ENCODE results near the gene GLCE.

GLCE gene

GRCh38 chr15:69282104-69282743 lies 121.8 kb downstream of the GLCE start:
- Histone ChIP-seq H3K27ac (no peak overlapping the region), H3K4me1 (ENCODE audit: control insufficient read depth in 1 of 2, insufficient read depth in 1 of 2, low read depth in 1 of 2, low read length in 1 of 2) (no peaks in the 10 kb centered on the region), H3K4me3 (ENCODE audit: low read depth in 1 of 2, low read length in 1 of 2) (no peak overlapping the region), H3K9me3 (no peaks in the 10 kb centered on the region), H3K36me3 (no peaks in the 10 kb centered on the region), H3K27me3 (no peaks in the 10 kb centered on the region)
- no peak for TF ChIP-seq CTCF (IDR thresholded peaks at IDR 0.05)

- no peak for TF ChIP-seq CTCF (IDR thresholded peaks at IDR 0.05)
- H3K4me1 ChIP-seq (ENCODE audit: control insufficient read depth in 1 of 2, insufficient read depth in 1 of 2, low read depth in 1 of 2, low read length in 1 of 2): no peaks in the 10 kb centered on the region
- H3K9me3 ChIP-seq: no peaks in the 10 kb centered on the region
- H3K27me3 ChIP-seq: no peaks in the 10 kb centered on the region
- H3K27ac ChIP-seq: no peak overlapping the region
- no peaks in the 10 kb centered on the region for H3K36me3 ChIP-seq
- H3K4me3 ChIP-seq (ENCODE audit: low read depth in 1 of 2, low read length in 1 of 2): no peak overlapping the region
Measured at GRCh38 chr15:69285834-69286233, 125.4 kb downstream of the GLCE start.

- TF ChIP-seq CTCF (IDR thresholded peaks at IDR 0.05): no peak
- no peak overlapping the region for H3K27ac ChIP-seq
- H3K4me1 ChIP-seq (ENCODE audit: control insufficient read depth in 1 of 2, insufficient read depth in 1 of 2, low read depth in 1 of 2, low read length in 1 of 2): no peaks in the 10 kb centered on the region
- no peaks in the 10 kb centered on the region for H3K36me3 ChIP-seq
- H3K4me3 ChIP-seq (ENCODE audit: low read depth in 1 of 2, low read length in 1 of 2): no peak overlapping the region
- H3K27me3 ChIP-seq: no peaks in the 10 kb centered on the region
- H3K9me3 ChIP-seq: no peaks in the 10 kb centered on the region
Measured at GRCh38 chr15:69288011-69288410, 127.6 kb downstream of the GLCE start.

GRCh38 chr15:69288531-69289341 lies 128.3 kb downstream of the GLCE start:
- no peak overlapping the region for H3K27ac ChIP-seq
- no peak overlapping the region for H3K4me3 ChIP-seq (ENCODE audit: low read depth in 1 of 2, low read length in 1 of 2)
- H3K36me3 ChIP-seq: no peaks in the 10 kb centered on the region
- TF ChIP-seq CTCF (IDR thresholded peaks at IDR 0.05): no peak
- H3K4me1 ChIP-seq (ENCODE audit: control insufficient read depth in 1 of 2, insufficient read depth in 1 of 2, low read depth in 1 of 2, low read length in 1 of 2): no peaks in the 10 kb centered on the region
- H3K27me3 ChIP-seq: no peaks in the 10 kb centered on the region
- H3K9me3 ChIP-seq: no peaks in the 10 kb centered on the region

GRCh38 chr15:69289342-69290146 lies 129.1 kb downstream of the GLCE start:
- no peaks in the 10 kb centered on the region for H3K27me3 ChIP-seq
- H3K4me3 ChIP-seq (ENCODE audit: low read depth in 1 of 2, low read length in 1 of 2): no peak overlapping the region
- H3K27ac ChIP-seq: no peak overlapping the region
- no peaks in the 10 kb centered on the region for H3K9me3 ChIP-seq
- no peaks in the 10 kb centered on the region for H3K36me3 ChIP-seq
- TF ChIP-seq CTCF (IDR thresholded peaks at IDR 0.05): no peak
- no peaks in the 10 kb centered on the region for H3K4me1 ChIP-seq (ENCODE audit: control insufficient read depth in 1 of 2, insufficient read depth in 1 of 2, low read depth in 1 of 2, low read length in 1 of 2)
